GM19025 (cell line): ENCODE results near the gene FBXO4.
"Not testable (repeated sequence)": the region's sequence is repeated elsewhere in the genome, so short reads cannot be mapped to it uniquely, and the experiment has no call there.

Experiments used
- ATAC-seq: cut with Tn5 transposase; IDR thresholded peaks from one replicate; pipeline ENCODE4 v1.9.1; 2021; ENCODE audit warnings: mild to moderate bottlenecking, low read depth, moderate library complexity; ENCODE audit not compliant: unreplicated experiment

Gene FBXO4

DNA sequence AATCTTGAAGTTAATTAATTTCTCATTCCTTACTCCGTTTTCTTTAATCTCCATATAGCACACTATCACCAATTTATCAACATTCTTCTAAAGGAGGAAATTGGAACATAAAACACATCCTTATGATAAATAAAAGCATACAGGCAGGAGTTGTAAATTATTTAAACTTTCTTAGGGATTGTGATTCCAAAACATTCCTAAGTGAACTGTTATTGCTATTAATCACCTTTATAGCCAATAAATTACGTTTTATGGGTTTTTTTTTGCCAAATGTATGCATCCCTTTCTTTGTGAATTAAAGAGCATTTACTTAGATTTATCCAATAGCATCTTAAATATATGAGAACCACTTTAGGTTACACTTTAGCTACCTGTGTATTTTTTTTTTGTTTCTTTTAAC lies 55.3 kb downstream of the FBXO4 start:
- no peak for ATAC-seq

DNA sequence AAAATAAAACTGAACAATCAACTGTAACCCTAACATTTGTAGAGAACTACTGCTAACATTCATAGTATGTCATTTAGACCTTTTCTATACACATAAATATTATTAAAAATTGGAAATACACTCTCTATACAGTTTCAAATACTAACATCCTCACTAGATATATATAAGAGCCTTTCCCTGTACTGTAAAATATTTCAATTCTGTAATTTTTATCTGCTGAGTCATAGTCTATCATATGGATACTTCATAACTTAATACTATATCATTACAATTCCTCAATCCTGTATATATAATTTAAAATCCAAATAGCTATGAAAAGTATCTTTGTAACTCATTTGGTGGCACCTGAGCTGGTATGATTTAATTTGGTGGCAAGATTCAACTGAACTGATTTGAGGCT lies 55.8 kb downstream of the FBXO4 start:
- ATAC-seq: no peak

DNA sequence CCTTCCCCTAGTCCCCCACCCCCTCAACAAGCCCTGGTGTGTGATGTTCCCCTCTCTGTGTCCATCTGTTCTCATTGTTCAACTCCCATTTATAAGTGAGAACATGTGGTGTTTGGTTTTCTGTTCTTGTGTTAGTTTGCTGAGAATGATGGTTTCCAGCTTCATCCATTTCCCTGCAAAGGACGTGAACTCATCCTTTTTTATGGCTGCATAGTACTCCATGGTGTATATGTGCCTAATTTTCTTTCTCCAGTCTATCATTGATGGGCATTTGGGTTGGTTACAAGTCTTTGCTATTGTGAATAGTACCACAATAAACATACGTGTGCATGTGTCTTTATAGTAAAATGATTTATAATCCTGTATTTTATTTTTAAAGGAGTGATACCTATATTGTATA lies 57.8 kb downstream of the FBXO4 start:
- not testable (repeated sequence) for ATAC-seq

DNA sequence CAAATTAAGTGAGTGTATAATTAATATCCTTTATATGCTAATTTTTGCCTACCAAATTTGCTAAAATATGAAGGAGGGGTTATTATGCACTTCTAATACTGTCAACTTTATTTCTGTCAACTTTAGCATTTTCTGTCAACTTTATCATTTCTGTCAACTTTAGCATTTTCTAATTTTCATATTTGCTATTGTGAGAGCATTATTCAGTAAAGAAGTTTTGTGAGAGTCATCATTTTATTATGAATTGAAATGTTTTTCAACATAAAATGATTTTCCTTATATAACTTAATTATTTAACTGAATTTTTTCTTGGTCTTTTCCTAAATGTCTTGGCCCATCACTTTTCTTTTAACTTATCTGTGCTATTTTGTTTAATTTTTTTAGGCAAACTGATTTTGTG lies 58.2 kb downstream of the FBXO4 start:
- no peak for ATAC-seq

DNA sequence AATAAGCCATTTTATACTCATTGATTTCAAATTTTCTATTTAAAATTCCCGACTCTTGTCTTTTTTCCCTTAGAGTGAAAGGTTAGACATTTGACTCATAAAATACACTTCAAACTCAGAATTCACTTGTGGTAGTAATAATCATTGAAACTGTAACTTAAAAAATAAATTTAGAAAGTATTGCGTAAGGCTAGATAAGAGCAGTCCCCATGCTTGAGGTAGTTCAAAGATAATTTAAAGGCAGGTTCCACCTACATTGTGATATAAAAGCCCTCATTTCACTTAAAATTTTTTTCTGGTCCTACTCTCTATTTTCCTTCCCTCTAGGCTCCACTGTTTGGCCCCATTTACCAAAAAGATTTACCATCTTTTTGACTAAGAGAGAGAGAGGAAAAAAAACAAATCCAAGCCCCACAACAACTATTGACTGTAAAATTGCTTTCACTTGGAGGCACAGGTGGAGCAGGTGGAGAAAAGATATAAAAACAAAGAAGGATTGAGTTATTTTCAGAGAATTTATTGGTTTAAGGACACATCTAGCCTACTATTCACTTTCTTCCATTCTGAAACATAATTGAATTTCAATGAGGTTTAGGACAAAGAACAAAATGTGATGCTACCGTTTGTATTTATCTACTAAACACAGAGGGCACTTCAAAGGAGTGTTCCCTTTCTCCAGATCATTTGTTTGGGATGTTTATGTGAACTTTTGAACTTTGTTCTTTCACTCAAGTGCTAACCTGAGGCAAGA lies 61.0 kb downstream of the FBXO4 start:
- ATAC-seq: no peak
